Activated T-cell treated with anti-CD3 and anti-CD28 coated beads, Interleukin-2, amount 50 U/mL, for 4 hours (primary cell): ENCODE results near the gene PUSL1. TPM values are rescaled to one million over a fixed set of nuclear protein-coding genes. Genes with fewer than 3 reads are reported as not detected.

Experiments
- ATAC-seq, 2 donors: fragments of 200-7000 bp; cut with Tn5 transposase; one replicate each; pipeline ENCODE4 v1.10.0; 2021
- DNase-seq: peaks from one replicate; pipeline ENCODE4 v3.0.0-alpha.2; 2020
- H3K27me3 Mint-ChIP-seq: one replicate; pipeline ENCODE4 v1.8.0; 2021; ENCODE audit warnings: low read depth, mixed read lengths
- H3K36me3 Mint-ChIP-seq: one replicate; pipeline ENCODE4 v1.8.0; 2022; ENCODE audit warnings: mixed read lengths; ENCODE audit not compliant: insufficient read depth
- H3K4me1 Mint-ChIP-seq: one replicate; pipeline ENCODE4 v1.8.0; 2021; ENCODE audit warnings: low read depth, mixed read lengths
- H3K4me3 Mint-ChIP-seq: one replicate; pipeline ENCODE4 v1.8.0; 2021; ENCODE audit warnings: mild to moderate bottlenecking, moderate library complexity, mixed read lengths
- H3K9me3 Mint-ChIP-seq: one replicate; pipeline ENCODE4 v1.8.0; 2021; ENCODE audit warnings: mixed read lengths
- total RNA-seq, 3 donors: library from RNA; stranded (reverse); gene quantifications; one replicate each; pipeline ENCODE4 v1.2.1, GENCODE V29; 2021

The PUSL1 gene
- total RNA-seq, 3 donors from 2014 or later: 38.9 to 40.7 (median 39.5) TPM

DNA sequence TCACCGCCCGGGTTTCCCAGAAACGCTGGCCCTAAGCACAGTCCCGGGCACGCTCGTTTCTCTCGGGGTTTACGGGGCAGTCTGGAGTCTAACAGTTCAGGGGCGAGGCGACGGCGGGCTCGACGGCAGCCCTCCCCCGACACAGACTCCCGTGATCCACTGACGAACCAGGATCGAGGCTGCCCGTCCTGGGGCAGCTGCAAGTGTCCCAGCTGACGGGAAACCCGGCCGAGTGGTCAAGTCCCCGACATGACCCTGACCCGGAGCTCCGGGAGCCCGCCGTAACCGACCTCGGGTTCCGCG lies 35.2 kb upstream of the PUSL1 start:
- Mint-ChIP-seq H3K4me1 (peaks cover 40% of the 10 kb centered on the region), H3K27me3 (no peaks in the 10 kb centered on the region), H3K36me3 (peaks cover 11% of the 10 kb centered on the region), H3K9me3 (no peaks in the 10 kb centered on the region), H3K4me3 (peak overlapping the region; percentile 89)
- ATAC-seq: peak; percentile 1 to 7
- DNase-seq: no peak

DNA sequence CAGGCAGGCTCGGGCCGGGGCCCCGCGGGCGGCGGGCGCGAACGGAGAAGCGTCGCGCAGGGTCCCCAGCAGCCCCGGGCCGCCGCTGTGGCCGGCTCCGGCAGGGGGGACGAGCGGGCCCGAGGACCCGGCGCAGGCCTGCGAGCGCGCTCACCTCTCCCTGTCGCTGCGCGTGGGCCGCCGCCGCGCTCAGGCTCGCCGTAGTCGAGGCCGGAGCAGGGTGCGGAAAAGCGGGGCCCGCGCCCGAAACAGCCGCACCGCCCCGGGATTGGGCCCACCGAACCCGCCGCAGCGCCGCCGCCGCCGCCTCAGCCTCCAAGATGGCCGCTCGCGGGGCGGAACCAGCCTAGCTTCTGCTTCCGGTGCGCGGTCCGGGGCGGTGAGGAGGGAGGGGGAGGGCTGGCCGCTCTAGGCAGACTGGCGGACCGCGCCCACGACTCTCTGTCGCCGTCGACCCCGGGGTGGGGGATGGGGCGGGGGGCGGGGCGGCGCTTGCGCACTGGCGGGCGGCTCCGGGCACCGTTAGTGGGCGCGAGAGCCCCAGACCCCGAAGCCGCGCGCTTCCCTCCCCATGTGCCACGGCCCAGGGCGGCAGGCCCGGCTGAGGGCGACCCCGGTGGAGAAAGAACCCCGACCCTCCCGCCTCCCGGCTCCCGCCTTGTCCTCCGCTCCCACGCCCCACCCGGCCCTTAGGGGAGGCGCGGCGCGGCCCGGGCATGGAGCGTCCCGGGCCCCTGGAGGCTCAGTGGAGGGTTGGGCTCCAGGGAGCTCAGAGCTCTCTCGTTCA lies 34.7 kb upstream of the PUSL1 start, which contains the start of gene UBE2J2:
TSS of gene UBE2J2 (minus strand) at position 343 of the 787 bp plus-strand sequence. CDS start 5,862 bp downstream, outside the sequence.
- no peaks in the 10 kb centered on the region for H3K9me3 Mint-ChIP-seq
- H3K4me1 Mint-ChIP-seq: peaks cover 39% of the 10 kb centered on the region
- ATAC-seq: peak; percentile 97 to 98
- peaks cover 10% of the 10 kb centered on the region for H3K36me3 Mint-ChIP-seq
- H3K4me3 Mint-ChIP-seq: peak within 1 kb of the TSS; percentile 89
- H3K27me3 Mint-ChIP-seq: no peaks in the 10 kb centered on the region
- peak; percentile 93 for DNase-seq

DNA sequence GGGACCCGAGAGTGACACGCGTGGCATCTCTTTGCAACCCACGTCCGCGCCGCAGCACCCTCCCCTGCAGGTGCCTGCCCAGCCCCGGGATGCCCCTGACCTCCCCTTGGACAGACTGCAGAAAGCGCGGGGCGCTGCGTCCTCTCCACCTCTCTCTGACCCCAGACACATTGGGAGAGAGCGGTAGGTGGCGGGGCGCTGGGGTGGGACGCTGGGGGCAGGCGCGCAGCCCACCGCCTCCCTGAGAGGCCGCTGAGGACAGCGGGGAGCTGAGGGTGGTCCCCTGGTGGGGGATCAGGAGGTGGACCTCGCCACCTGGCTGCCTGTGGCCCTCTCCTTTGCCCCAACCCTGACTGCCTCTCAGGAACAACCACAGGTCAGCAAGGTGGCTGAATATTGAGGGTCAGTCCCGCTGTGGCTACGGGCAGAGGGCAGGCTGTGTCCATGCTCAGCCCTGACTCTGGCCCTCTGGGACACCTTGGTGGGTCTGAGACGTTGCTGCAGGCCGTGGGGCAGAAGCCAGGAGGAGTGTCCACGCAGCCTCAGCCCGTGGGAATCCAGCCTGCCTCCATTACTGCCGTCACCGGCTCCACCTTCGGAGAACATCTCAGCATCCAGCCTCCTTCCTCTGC lies 34.0 kb upstream of the PUSL1 start:
- H3K4me1 Mint-ChIP-seq: peaks cover 39% of the 10 kb centered on the region
- ATAC-seq: no peak

DNA sequence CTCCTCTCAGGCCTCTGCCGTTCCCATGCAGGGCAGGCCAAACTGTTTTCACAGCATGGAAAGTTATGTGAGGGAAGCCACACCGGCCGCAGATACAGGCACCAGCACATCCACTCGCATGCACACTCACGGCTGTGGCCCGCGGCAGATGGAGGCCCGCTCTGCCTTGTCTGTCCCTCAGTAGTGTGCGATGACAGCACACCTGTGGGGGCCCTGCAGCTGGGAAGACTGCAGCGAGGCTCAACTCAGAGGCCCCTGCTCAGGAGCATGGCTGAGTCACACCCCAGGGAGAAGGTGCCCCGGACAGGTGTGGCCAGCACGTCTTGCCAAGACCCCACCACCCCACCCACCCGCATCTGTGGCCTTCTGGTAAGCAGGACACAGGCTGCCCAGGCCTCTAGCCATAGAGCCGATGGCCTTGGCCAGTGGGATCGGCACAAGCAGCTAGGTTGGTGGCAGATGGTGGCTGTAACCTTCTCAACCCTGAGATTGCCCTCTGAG lies 33.4 kb upstream of the PUSL1 start:
- H3K36me3 Mint-ChIP-seq: peaks cover 8% of the 10 kb centered on the region
- ATAC-seq (no peak), DNase-seq (no peak)
- no peaks in the 10 kb centered on the region for H3K27me3 Mint-ChIP-seq
- H3K4me1 Mint-ChIP-seq: peaks cover 34% of the 10 kb centered on the region
- peak overlapping the region; percentile 72 for H3K4me3 Mint-ChIP-seq
- no peaks in the 10 kb centered on the region for H3K9me3 Mint-ChIP-seq

More for the DNA sequence above, 34.0 kb upstream of the PUSL1 start:
- H3K27me3 Mint-ChIP-seq: no peaks in the 10 kb centered on the region
- no peaks in the 10 kb centered on the region for H3K9me3 Mint-ChIP-seq
- DNase-seq: no peak
- peak overlapping the region; percentile 72 for H3K4me3 Mint-ChIP-seq
- H3K36me3 Mint-ChIP-seq: peaks cover 10% of the 10 kb centered on the region

DNA sequence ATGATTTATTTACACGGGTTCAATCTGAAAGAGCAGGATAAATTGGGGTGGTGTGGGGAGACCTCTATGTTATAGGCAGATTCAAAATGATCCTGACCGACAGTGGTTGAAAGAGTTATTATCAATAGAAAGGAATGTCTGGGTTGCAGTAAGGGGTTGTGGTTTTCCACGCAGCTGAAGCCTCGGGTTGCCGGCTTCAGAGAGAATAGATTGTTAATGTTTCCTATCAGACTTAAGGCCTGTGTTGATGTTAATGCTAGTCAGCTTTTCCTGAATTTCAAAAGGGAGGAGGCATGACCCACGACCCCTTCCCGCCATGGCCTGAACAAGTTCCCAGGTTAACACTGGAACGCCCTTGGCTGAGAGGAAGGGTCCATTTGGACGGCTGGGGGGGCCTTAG lies 32.6 kb upstream of the PUSL1 start:
- H3K9me3 Mint-ChIP-seq: no peaks in the 10 kb centered on the region
- peak overlapping the region; percentile 46 for H3K4me3 Mint-ChIP-seq
- DNase-seq: no peak
- H3K27me3 Mint-ChIP-seq: no peaks in the 10 kb centered on the region
- no peak for ATAC-seq
- H3K36me3 Mint-ChIP-seq: peaks cover 3% of the 10 kb centered on the region
- peaks cover 26% of the 10 kb centered on the region for H3K4me1 Mint-ChIP-seq

DNA sequence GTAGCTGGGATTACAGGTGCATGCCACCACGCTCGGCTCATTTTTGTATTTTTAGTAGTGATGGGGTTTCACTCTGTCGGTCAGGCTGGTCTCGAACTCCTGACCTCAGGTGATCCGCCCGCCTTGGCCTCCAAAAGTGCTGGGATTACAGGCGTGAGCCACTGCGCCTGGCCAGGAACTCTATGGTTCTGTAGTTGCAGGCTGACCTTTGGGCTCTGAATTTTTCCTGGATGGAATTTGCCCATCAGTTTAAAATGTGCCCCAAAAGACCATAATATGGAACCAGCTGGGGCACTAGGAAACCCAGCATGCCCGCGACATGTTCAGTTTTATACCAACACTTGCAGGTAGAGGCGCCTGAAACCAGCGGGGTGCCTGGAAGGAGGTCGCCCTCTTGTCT lies 29.8 kb upstream of the PUSL1 start:
- ATAC-seq: no peak
- no peaks in the 10 kb centered on the region for H3K36me3 Mint-ChIP-seq

DNA sequence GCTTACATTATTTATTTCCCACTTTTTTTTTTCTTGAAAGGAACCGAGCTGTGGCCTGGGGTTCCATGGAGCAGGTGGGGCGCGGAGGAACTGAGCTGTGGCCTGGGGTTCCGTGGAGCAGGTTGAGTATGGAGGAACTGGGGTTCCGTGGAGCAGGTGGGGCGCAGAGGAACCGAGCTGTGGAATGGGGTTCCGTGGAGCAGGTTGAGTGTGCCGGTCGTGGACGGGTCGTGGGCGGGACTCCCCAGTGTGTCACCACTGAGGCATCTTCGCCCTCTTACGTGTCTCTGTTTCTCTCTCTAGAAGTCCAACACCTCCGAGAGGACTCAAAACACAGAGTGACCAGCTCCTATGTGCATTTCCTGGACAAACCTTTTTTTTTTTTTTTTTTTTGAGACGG lies 29.4 kb upstream of the PUSL1 start:
- no peaks in the 10 kb centered on the region for H3K27me3 Mint-ChIP-seq
- no peaks in the 10 kb centered on the region for H3K9me3 Mint-ChIP-seq
- no peak for ATAC-seq

More for the DNA sequence above, 29.8 kb upstream of the PUSL1 start:
- H3K4me1 Mint-ChIP-seq: peaks cover 4% of the 10 kb centered on the region
- no peaks in the 10 kb centered on the region for H3K27me3 Mint-ChIP-seq
- no peak for DNase-seq
- H3K9me3 Mint-ChIP-seq: no peaks in the 10 kb centered on the region
- H3K4me3 Mint-ChIP-seq: no peak overlapping the region

DNA sequence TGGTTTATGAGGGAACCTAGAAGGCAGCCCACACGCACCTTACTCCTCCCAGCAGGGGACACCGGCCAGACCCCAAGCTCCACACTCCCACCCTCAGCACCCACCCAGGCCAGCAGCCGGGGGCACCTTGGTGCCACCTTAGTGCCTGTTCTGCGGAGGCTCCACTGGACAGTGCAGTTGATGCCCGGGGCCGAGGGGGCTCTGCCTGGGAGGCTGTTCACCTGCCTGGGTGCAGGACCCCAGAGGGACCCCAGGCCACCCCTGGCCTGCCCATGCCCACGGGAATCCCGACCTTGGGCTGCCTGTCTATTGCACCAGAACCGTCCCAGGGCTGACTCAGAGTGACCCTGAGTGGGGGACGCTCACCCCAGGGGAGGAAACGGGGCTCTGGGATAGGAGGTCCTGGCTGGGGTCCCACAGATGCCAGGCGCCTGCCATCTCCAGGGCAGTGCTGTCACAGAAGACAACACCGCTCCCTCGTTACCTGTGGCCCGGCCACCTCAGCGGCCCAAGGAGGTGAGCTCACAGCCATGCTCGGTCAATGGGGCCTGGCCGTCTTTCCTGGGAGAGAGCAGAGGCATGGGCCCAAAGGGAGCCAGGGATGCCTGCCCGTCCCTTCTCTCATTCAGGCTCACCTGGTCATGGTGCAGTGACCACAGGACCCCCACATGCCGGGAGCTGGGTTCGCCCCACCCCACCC lies 27.5 kb upstream of the PUSL1 start:
- no peaks in the 10 kb centered on the region for H3K9me3 Mint-ChIP-seq
- H3K4me1 Mint-ChIP-seq: no peaks in the 10 kb centered on the region
- ATAC-seq (no peak), DNase-seq (no peak)
- H3K4me3 Mint-ChIP-seq: no peak overlapping the region
- no peaks in the 10 kb centered on the region for H3K27me3 Mint-ChIP-seq
- H3K36me3 Mint-ChIP-seq: no peaks in the 10 kb centered on the region

More for the DNA sequence above, 29.4 kb upstream of the PUSL1 start:
- DNase-seq: no peak
- H3K4me1 Mint-ChIP-seq: peaks cover 4% of the 10 kb centered on the region
- no peak overlapping the region for H3K4me3 Mint-ChIP-seq
- H3K36me3 Mint-ChIP-seq: no peaks in the 10 kb centered on the region

DNA sequence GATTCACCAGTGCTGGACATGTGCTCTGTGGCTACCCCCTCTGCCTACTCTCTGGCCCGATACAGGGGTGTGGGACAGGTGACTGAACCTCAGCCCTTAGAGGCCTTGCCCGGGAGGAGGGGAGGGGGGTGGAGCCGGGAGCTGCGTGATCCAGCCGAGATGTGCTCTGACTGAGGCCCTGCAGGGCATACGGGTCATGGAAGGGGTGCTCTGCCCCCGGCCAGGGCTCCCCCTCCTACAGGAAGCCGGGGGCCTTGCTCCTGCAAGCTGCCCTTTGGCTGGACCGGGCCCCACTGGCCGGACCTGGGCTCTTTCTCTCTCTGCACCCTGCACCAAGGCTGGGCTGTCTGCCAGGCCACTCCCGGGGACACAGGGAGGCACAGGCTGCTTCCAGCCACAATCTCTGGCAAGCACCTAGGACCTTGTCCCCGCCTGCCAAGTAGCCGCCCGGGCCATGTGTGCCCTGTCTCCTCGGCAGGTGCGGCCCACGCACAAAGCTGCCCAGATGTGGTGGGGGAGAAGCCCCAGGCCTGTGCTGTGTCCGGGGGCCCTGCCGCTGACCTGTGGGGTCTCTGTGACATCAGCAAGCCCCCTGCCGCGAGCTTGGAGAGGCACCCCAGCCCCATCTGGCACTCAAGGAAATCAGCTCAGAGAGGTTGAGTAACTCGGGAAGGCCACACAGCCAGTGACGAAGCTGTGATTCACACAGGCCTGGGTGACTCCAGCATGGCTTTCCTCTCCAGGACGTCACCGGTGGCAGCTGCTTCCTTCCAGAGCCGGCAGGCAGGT lies 26.7 kb upstream of the PUSL1 start:
- Mint-ChIP-seq H3K4me3 (no peak overlapping the region), H3K4me1 (no peaks in the 10 kb centered on the region), H3K36me3 (no peaks in the 10 kb centered on the region), H3K9me3 (no peaks in the 10 kb centered on the region), H3K27me3 (no peaks in the 10 kb centered on the region)
- no peak for ATAC-seq
- no peak for DNase-seq

DNA sequence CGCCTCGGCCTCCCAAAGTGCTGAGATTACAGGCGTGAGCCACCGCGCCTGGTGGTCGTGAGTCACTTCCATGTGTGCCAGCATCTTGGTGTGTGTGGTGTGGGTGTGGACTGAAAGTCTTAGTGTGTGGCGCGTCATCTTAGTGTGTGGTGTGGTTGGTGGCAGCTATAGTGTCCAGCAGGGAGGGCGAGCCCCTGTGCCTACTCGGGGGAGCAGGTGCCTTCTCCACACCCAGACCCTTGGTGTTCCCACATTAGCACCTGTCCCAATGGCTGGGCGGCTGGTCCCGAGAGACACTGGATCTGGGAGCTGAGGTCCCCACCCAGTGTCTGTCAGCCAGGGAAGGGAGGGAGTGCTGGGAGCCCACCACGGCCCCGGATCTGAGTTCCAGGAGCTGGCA lies 25.4 kb upstream of the PUSL1 start:
- Mint-ChIP-seq H3K4me1 (no peaks in the 10 kb centered on the region), H3K9me3 (no peaks in the 10 kb centered on the region), H3K36me3 (no peaks in the 10 kb centered on the region), H3K4me3 (no peak overlapping the region), H3K27me3 (no peaks in the 10 kb centered on the region)
- ATAC-seq (peak in 1 of 2 donors; percentile 51), DNase-seq (no peak)

DNA sequence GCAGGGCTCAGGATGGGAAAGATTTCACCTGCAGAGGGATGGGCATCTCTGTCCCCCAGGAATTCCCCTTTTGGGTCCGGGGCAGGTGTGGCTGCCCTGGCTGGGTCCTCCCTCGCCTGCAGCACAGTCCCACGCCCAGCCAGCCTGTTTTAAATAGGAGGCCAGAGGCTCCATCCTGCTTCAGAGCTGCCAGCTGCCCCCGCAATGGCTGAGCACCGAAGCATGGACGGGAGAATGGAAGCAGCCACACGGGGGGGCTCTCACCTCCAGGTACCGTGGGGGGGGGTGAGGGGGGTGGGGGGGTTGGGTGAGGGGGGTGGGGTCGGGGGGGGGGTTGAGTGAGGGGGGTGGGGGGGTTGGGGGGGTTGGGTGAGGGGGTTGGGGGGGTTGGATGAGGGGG lies 24.6 kb upstream of the PUSL1 start:
- Mint-ChIP-seq H3K4me3 (no peak overlapping the region), H3K36me3 (no peaks in the 10 kb centered on the region), H3K4me1 (no peaks in the 10 kb centered on the region), H3K27me3 (no peaks in the 10 kb centered on the region), H3K9me3 (no peaks in the 10 kb centered on the region)
- DNase-seq: no peak
- ATAC-seq: no peak

DNA sequence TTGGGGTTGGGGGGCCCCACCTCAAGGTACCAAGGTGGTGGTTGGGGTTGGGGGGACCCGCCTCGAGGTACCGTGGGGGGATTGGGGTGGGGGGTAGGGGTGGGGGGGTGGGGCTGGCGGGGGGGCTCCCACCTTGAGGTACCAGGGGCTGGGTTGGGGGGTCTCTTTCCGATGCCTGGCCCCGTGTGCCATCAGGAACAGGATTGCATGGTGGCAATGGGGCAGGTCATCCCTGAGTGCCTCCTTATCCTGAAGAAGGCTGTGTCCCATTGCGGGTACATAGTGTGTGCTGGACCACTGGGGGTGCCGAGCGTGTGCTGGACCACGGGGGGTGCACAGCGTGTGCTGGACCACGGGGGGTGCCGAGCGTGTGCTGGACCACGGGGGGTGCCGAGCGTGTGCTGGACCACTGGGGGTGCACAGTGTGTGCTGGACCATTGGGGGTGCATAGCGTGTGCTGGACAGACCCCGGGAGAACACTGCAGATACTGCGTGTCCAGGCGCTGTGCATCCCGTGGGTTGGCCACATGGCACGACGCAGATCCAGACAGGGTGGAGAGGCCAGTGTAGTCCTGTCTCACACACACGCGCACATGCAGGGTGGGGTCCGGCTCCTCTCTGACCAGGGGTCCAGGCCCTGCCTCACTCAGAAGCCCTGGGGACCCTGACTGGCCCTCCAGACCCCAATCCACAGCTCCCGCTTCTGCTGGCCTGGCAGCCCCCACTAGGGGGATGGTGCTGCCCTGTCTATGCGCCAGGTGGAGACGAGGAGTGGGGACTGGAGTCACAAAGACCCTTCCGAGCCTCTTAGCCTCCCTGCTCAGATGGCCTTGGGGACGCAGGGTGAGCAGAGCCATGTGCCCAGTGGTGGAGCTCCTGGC lies 23.9 kb upstream of the PUSL1 start:
- H3K36me3 Mint-ChIP-seq: no peaks in the 10 kb centered on the region
- DNase-seq (no peak), ATAC-seq (no peak)
- no peaks in the 10 kb centered on the region for H3K9me3 Mint-ChIP-seq
- H3K27me3 Mint-ChIP-seq: no peaks in the 10 kb centered on the region
- no peaks in the 10 kb centered on the region for H3K4me1 Mint-ChIP-seq
- H3K4me3 Mint-ChIP-seq: no peak overlapping the region

DNA sequence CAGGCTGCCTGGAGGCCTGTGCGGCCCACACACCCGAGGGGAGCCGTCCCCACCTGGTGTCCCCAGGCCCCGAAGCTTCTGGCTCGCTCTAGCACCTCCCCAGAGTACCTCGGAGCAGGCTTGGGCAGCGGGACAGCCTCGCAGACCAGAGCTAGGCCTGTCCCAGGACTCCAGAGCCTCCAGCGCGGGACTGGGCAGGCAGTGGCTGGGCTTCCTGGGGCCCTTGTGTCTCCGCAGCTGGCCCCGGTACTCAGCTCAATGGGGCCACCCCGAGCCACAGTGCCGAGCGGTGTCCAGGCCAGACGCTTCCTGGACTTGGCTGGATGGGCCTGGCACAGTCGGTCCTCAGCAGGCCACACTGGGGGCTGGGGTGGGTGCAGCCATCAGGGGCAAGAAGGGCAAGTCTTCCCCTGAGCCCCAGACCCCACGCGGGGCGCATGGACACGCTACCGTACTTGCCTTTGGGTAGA lies 23.3 kb upstream of the PUSL1 start:
- Mint-ChIP-seq H3K9me3 (no peaks in the 10 kb centered on the region), H3K4me3 (no peak overlapping the region), H3K27me3 (no peaks in the 10 kb centered on the region), H3K36me3 (no peaks in the 10 kb centered on the region), H3K4me1 (no peaks in the 10 kb centered on the region)
- ATAC-seq (no peak), DNase-seq (no peak)
